Tibial nerve (tissue), 4 donors: ENCODE data around the gene DTNB. TPM values are rescaled to one million over a fixed set of nuclear protein-coding genes. Genes with fewer than 3 reads are reported as not detected.

Experiments
- DNase-seq, 2 donors: peaks; one replicate each; pipeline ENCODE4 v3.0.0-alpha.2; 2019; ENCODE audit warnings: low spot score in 2 of 2
- H3K27ac ChIP-seq, 4 donors: fragments of 200-600 bp; sonication (generic) in 3 of 4; one replicate each; pipeline ENCODE4 v1.5.1; 2017 to 2019; ENCODE audit warnings: mild to moderate bottlenecking in 1 of 4
- H3K27me3 ChIP-seq, 2 donors: fragments of 200-600 bp; sonication (generic) in 1 of 2; one replicate each; pipeline versions ENCODE4 v1.5.1 to v1.6.0; 2017 to 2019
- H3K36me3 ChIP-seq, 3 donors: fragments of 200-600 bp; sonication (generic); one replicate each; pipeline ENCODE4 v1.5.1; 2018 to 2019
- H3K4me1 ChIP-seq, 4 donors: fragments of 200-600 bp; sonication (generic) in 3 of 4; one replicate each; pipeline ENCODE4 v1.5.1; 2017 to 2019
- H3K4me3 ChIP-seq, 4 donors: fragments of 200-600 bp; sonication (generic) in 3 of 4; one replicate each; pipeline ENCODE4 v1.5.1; 2017 to 2019; ENCODE audit warnings: mild to moderate bottlenecking in 1 of 4, moderate library complexity in 1 of 4
- H3K9me3 ChIP-seq, 4 donors: fragments of 200-600 bp; sonication (generic) in 3 of 4; one replicate each; pipeline ENCODE4 v1.5.1; 2017 to 2019
- EP300 ChIP-seq, 2 donors: sonication (generic); formaldehyde crosslinking; IDR thresholded peaks; one replicate each; pipeline ENCODE4 v1.6.1; 2017; ENCODE audit warnings: antibody characterized with exemption in 2 of 2, mild to moderate bottlenecking in 1 of 2
- POLR2A ChIP-seq, 2 donors: fragments of 450-650 bp; IDR thresholded peaks; one replicate each; pipeline ENCODE4 v1.6.1; 2017; ENCODE audit warnings: antibody characterized with exemption in 2 of 2, mild to moderate bottlenecking in 2 of 2, moderate library complexity in 2 of 2
- WGBS, 2 donors: methylation state at CpG; one replicate each; pipeline ENCODE4 v1.1.5; 2018; 5-methylcytosine and 5-hydroxymethylcytosine counted together
- total RNA-seq, 4 donors: library from RNA; depleted of rRNA; stranded (reverse); fragments of >200 nt; gene quantifications; one replicate each; pipeline ENCODE4 v1.1.0, GENCODE V29; 2016
- TF ChIP-seq, protein P1 (sequence below), 5 experiments: fragments of 200-600 bp in 3 of 5; fragments of 450-650 bp in 2 of 5; sonication (generic) in 3 of 5; IDR thresholded peaks; one replicate each; pipeline ENCODE4 v1.5.1; 2016 to 2019; ENCODE audit warnings: antibody characterized with exemption in 5 of 5, mild to moderate bottlenecking in 3 of 5, moderate library complexity in 2 of 5

The DTNB gene
- total RNA-seq, 4 donors from 2014 or later: 9.4 to 18.6 (median 13.1) TPM

DNA sequence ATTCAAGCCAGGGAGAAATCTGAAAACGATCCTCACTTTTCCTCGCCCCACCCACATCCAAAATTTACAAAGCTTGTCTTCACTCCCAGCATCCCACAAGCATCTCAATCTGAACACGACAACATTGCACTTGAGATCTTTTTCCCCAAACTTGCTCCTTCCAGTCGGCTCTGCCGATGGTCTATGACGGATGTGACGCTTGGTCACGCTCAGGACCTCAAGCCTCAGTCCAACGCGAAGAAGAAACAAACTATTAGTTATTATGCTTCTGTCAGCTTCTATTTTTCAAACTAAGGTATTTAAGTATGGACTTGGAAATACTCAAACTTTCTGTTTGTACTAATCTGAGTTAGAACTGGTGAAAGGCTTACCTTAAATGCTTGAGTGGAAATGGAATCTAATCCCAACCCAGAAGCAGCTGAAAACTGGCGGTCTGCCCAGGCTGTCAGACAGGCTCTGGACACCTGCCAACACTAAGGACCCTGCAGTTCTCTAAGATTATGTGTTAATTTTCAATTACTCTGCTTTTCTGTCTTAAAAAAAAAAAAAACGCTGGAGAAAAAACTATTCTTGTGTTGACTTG, 199.5 kb downstream of the DTNB start:
- Histone ChIP-seq H3K27ac (no peak overlapping the region), H3K36me3 (peaks cover 0 to 28% (median 0%) of the 10 kb centered on the region in 3 donors), H3K9me3 (peaks cover 0 to 24% (median 4%) of the 10 kb centered on the region in 4 donors), H3K27me3 (no peaks in the 10 kb centered on the region), H3K4me1 (no peaks in the 10 kb centered on the region), H3K4me3 (no peak overlapping the region)
- no peak for DNase-seq
- TF ChIP-seq POLR2A (IDR thresholded peaks at IDR 0.05) (no peak), EP300 (IDR thresholded peaks at IDR 0.05) (no peak)
- TF ChIP-seq, protein P1, sequence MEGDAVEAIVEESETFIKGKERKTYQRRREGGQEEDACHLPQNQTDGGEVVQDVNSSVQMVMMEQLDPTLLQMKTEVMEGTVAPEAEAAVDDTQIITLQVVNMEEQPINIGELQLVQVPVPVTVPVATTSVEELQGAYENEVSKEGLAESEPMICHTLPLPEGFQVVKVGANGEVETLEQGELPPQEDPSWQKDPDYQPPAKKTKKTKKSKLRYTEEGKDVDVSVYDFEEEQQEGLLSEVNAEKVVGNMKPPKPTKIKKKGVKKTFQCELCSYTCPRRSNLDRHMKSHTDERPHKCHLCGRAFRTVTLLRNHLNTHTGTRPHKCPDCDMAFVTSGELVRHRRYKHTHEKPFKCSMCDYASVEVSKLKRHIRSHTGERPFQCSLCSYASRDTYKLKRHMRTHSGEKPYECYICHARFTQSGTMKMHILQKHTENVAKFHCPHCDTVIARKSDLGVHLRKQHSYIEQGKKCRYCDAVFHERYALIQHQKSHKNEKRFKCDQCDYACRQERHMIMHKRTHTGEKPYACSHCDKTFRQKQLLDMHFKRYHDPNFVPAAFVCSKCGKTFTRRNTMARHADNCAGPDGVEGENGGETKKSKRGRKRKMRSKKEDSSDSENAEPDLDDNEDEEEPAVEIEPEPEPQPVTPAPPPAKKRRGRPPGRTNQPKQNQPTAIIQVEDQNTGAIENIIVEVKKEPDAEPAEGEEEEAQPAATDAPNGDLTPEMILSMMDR (IDR thresholded peaks at IDR 0.05): no peak
- WGBS, 2 donors: 55 to 59% methylated on average over 12 of the region's 12 CpGs

DNA sequence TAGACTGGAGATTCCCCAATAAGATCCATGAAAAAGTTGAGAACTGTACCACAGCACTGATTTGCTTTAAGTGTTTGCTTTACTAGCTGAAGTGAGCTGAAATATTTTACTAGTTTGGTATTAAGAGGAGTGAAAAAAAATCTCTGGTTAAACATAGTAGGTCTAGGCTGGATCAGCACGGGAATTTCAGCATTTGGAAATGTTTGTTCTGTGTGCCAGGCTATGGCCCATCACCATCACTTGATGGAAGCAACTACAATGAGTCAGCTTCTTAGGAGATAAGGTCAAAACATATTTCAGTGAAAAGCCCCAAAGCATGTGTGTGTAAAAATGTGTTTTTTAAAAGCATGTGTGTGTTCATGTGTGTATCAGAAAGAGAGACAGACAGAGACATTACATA, 200.2 kb downstream of the DTNB start:
- H3K9me3 ChIP-seq: peaks cover 0 to 24% (median 4%) of the 10 kb centered on the region in 4 donors
- H3K27me3 ChIP-seq: no peaks in the 10 kb centered on the region
- no peak overlapping the region for H3K4me3 ChIP-seq
- DNase-seq: no peak
- TF ChIP-seq EP300 (IDR thresholded peaks at IDR 0.05) (no peak), POLR2A (IDR thresholded peaks at IDR 0.05) (no peak)
- TF ChIP-seq, protein P1 (IDR thresholded peaks at IDR 0.05): no peak
- no peaks in the 10 kb centered on the region for H3K4me1 ChIP-seq
- 54 to 69% methylated on average over 1 of the region's 1 CpG for WGBS, 2 donors
- peaks cover 0 to 21% (median 0%) of the 10 kb centered on the region in 3 donors for H3K36me3 ChIP-seq
- H3K27ac ChIP-seq: no peak overlapping the region

DNA sequence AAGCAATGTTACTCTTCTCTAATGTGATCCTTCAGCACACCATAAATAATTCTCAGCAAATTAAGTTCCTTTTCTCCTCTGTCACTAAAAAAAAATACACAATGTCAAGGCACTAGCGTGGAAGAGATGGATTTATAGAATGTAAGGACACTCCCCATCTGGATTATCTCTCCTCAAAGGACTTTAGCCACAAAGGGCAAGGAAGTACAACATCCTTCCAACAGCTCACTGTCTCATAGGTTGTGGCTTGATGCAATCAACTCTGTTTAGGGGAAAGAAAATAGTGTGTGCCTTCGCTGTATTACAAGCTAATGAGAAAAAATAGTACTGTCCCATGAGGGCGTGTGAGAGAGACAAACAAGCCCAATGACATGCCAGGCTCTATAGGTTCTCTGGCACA, 202.6 kb downstream of the DTNB start:
- DNase-seq: no peak
- TF ChIP-seq POLR2A (IDR thresholded peaks at IDR 0.05) (no peak), EP300 (IDR thresholded peaks at IDR 0.05) (no peak)
- TF ChIP-seq, protein P1 (IDR thresholded peaks at IDR 0.05): no peak
- peaks cover 0 to 13% (median 0%) of the 10 kb centered on the region in 3 donors for H3K36me3 ChIP-seq
- H3K9me3 ChIP-seq: peaks cover 0 to 11% (median 2%) of the 10 kb centered on the region in 4 donors
- no peaks in the 10 kb centered on the region for H3K4me1 ChIP-seq
- no peak overlapping the region for H3K27ac ChIP-seq
- no peaks in the 10 kb centered on the region for H3K27me3 ChIP-seq
- 90 to 91% methylated on average over 3 of the region's 3 CpGs for WGBS, 2 donors
- H3K4me3 ChIP-seq: no peak overlapping the region

DNA sequence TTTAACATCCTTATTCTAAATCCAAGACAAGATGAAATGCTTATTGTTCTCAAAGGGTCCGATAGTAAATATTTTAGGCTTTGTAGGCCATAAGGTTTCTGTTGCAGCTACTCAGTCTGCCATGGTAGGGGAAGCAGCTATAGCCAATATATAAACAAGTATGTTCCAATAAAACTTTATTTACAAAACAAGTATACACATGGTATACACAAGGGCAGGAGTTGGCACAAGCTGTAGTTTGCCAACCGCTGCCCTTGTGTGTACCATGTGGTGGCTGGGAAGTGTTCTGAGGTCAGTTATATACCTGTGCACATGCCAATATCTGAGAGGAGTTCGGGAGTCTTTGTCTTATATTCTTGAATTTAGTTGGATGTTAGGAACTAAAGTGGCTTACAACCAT, 205.6 kb downstream of the DTNB start:
- no peaks in the 10 kb centered on the region for H3K9me3 ChIP-seq
- 89 to 93% methylated on average over 3 of the region's 3 CpGs for WGBS, 2 donors
- H3K27ac ChIP-seq: no peak overlapping the region
- no peaks in the 10 kb centered on the region for H3K4me1 ChIP-seq
- peaks cover 0 to 4% (median 0%) of the 10 kb centered on the region in 3 donors for H3K36me3 ChIP-seq
- DNase-seq: no peak
- no peaks in the 10 kb centered on the region for H3K27me3 ChIP-seq
- TF ChIP-seq POLR2A (IDR thresholded peaks at IDR 0.05) (no peak), EP300 (IDR thresholded peaks at IDR 0.05) (no peak)
- TF ChIP-seq, protein P1 (IDR thresholded peaks at IDR 0.05): no peak
- no peak overlapping the region for H3K4me3 ChIP-seq

DNA sequence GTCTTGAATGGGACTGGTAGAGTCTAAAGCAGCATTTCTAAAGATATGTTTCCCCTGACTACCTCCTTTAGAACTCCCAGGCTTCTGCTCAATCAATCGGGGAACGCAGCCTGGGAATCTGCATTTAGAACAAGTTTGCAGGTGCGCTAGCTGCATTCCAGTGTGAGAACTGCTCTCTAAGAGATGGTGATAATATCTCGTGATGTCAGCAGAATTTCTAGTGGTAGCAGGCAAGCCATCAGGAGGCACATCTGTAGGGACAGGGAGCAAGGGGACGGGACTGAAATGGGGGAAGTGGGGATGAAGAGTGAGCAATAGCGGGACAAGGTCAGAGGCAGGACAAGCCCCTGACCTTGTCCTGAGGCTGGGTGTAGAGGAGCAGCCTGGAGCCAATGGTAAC, 211.4 kb downstream of the DTNB start:
- TF ChIP-seq POLR2A (IDR thresholded peaks at IDR 0.05): no peak
- no peak for TF ChIP-seq EP300 (IDR thresholded peaks at IDR 0.05)
- TF ChIP-seq, protein P1 (IDR thresholded peaks at IDR 0.05): no peak
- no peaks in the 10 kb centered on the region for H3K4me1 ChIP-seq
- H3K36me3 ChIP-seq: no peaks in the 10 kb centered on the region
- H3K27me3 ChIP-seq: no peaks in the 10 kb centered on the region
- H3K9me3 ChIP-seq: no peaks in the 10 kb centered on the region
- WGBS, 2 donors: 92 to 94% methylated on average over 6 of the region's 6 CpGs
- no peak for DNase-seq
- no peak overlapping the region for H3K27ac ChIP-seq
- H3K4me3 ChIP-seq: no peak overlapping the region
